DOHH2 (cell line): ENCODE data around the gene MAPK8.

ENCODE experiments used
- H3F3A ChIP-seq: fragments of 200-600 bp; sonication (generic), shearing (Covaris generic); 2 replicates; pipeline ENCODE4 v1.6.0; 2016; ENCODE audit warnings: antibody characterized with exemption, mild to moderate bottlenecking; ENCODE audit not compliant: control insufficient read depth, insufficient read depth
- H3K27ac ChIP-seq: fragments of 200-600 bp; sonication (generic); 2 replicates; pipeline ENCODE4 v1.5.1; 2014; ENCODE audit warnings: low read depth, mild to moderate bottlenecking, low read length, moderate library complexity
- H3K27me3 ChIP-seq: fragments of 200-600 bp; sonication (generic); 2 replicates; pipeline ENCODE4 v1.6.1; 2014; ENCODE audit warnings: mild to moderate bottlenecking, low read length, mixed read lengths; ENCODE audit not compliant: control insufficient read depth
- H3K36me3 ChIP-seq: fragments of 200-600 bp; sonication (generic); 2 replicates; pipeline ENCODE4 v1.6.1; 2014; ENCODE audit warnings: mild to moderate bottlenecking, low read length, moderate library complexity, mixed read lengths; ENCODE audit not compliant: control insufficient read depth
- H3K4me1 ChIP-seq: fragments of 200-600 bp; sonication (generic); 2 replicates; pipeline ENCODE4 v1.6.1; 2014; ENCODE audit warnings: mild to moderate bottlenecking, low read length, mixed read lengths; ENCODE audit not compliant: control insufficient read depth
- H3K4me2 ChIP-seq: fragments of 200-600 bp; sonication (generic); 2 replicates; pipeline ENCODE4 v1.6.0; 2014; ENCODE audit warnings: mild to moderate bottlenecking, low read length, moderate library complexity
- H3K4me3 ChIP-seq: fragments of 200-600 bp; sonication (generic); 2 replicates; pipeline ENCODE4 v1.5.1; 2014; ENCODE audit warnings: mild to moderate bottlenecking, low read length, mixed read lengths
- H3K79me2 ChIP-seq: fragments of 200-600 bp; sonication (generic); 2 replicates; pipeline ENCODE4 v1.6.1; 2014; ENCODE audit warnings: mild to moderate bottlenecking, low read length, mixed read lengths; ENCODE audit not compliant: control insufficient read depth
- H3K9me2 ChIP-seq: fragments of 200-600 bp; sonication (generic); replicated peaks from 2 replicates; pipeline ENCODE4 v1.6.1; 2014; ENCODE audit warnings: mild to moderate bottlenecking, low read length, mixed read lengths; ENCODE audit not compliant: control insufficient read depth
- H3K9me3 ChIP-seq: fragments of 200-600 bp; sonication (generic); 2 replicates; pipeline ENCODE4 v1.6.1; 2014; ENCODE audit warnings: antibody characterized with exemption, low read length, mixed read lengths; ENCODE audit not compliant: control insufficient read depth, insufficient read depth
- H4K20me1 ChIP-seq: fragments of 200-600 bp; sonication (generic); 2 replicates; pipeline ENCODE4 v1.6.0; 2014; ENCODE audit warnings: low read depth, mild to moderate bottlenecking, antibody characterized with exemption, low read length, moderate library complexity; ENCODE audit not compliant: control insufficient read depth, insufficient read depth
- EZH2phosphoT487 ChIP-seq: fragments of 200-600 bp; sonication (generic); IDR thresholded peaks from 2 replicates; pipeline ENCODE4 v1.6.1; 2017; ENCODE audit warnings: borderline replicate concordance, mild to moderate bottlenecking, antibody characterized with exemption, low read length, moderate library complexity, mixed read lengths
- TF ChIP-seq, protein P1 (sequence below): fragments of 200-600 bp; sonication (generic); IDR thresholded peaks from one replicate; pipeline ENCODE4 v1.5.1; 2014; ENCODE audit warnings: antibody characterized with exemption, mild to moderate bottlenecking, low read depth, low read length; ENCODE audit not compliant: poor library complexity, severe bottlenecking

The MAPK8 gene

DNA sequence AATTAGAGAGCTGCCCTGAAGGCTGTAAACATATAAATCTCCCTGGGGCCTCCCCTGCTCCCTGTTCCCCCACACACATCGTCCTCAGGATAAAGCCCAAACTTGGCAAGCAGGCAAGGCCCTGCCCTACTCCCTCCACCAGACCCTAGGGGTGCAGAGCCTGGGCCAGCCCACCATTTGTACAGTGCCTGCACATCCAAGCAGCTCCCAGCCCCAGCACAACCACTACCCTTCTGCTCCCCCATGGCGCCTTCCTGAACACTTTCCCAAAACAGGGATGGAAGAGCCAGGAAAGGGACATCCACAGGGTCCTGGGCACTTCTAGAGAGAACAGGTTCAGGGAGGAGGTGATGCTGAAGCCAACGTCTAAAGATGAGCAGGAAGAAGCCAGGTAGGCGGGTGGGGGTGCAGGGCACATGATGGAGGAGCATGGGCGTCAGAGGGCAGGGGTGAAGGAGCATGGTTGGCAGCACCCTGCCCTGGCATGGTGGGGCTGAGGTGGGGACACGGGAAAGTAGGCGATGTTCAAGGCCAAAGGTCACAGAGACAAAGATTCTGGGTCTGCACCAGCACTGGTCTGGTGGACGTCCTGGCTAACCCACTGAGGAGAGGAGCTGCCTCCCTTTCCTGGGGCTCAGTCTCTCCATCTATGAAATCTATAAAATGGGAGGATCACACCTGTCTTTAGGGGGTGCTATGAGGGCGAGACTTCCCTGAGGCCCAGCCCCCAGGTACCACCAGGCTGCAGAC, 157.8 kb downstream of the MAPK8 start:
- Histone ChIP-seq H3K27me3 (no peaks in the 10 kb centered on the region), H3K27ac (no peak overlapping the region), H3F3A (no peaks in the 10 kb centered on the region), H3K9me2 (no peaks in the 10 kb centered on the region), H3K79me2 (no peaks in the 10 kb centered on the region), H3K4me2 (no peak overlapping the region), H3K4me1 (no peaks in the 10 kb centered on the region), H3K9me3 (no peaks in the 10 kb centered on the region), H3K4me3 (no peak overlapping the region), H3K36me3 (no peaks in the 10 kb centered on the region), H4K20me1 (no peaks in the 10 kb centered on the region)
- no peak for TF ChIP-seq EZH2phosphoT487
- TF ChIP-seq, protein P1, sequence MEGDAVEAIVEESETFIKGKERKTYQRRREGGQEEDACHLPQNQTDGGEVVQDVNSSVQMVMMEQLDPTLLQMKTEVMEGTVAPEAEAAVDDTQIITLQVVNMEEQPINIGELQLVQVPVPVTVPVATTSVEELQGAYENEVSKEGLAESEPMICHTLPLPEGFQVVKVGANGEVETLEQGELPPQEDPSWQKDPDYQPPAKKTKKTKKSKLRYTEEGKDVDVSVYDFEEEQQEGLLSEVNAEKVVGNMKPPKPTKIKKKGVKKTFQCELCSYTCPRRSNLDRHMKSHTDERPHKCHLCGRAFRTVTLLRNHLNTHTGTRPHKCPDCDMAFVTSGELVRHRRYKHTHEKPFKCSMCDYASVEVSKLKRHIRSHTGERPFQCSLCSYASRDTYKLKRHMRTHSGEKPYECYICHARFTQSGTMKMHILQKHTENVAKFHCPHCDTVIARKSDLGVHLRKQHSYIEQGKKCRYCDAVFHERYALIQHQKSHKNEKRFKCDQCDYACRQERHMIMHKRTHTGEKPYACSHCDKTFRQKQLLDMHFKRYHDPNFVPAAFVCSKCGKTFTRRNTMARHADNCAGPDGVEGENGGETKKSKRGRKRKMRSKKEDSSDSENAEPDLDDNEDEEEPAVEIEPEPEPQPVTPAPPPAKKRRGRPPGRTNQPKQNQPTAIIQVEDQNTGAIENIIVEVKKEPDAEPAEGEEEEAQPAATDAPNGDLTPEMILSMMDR, result no peak

DNA sequence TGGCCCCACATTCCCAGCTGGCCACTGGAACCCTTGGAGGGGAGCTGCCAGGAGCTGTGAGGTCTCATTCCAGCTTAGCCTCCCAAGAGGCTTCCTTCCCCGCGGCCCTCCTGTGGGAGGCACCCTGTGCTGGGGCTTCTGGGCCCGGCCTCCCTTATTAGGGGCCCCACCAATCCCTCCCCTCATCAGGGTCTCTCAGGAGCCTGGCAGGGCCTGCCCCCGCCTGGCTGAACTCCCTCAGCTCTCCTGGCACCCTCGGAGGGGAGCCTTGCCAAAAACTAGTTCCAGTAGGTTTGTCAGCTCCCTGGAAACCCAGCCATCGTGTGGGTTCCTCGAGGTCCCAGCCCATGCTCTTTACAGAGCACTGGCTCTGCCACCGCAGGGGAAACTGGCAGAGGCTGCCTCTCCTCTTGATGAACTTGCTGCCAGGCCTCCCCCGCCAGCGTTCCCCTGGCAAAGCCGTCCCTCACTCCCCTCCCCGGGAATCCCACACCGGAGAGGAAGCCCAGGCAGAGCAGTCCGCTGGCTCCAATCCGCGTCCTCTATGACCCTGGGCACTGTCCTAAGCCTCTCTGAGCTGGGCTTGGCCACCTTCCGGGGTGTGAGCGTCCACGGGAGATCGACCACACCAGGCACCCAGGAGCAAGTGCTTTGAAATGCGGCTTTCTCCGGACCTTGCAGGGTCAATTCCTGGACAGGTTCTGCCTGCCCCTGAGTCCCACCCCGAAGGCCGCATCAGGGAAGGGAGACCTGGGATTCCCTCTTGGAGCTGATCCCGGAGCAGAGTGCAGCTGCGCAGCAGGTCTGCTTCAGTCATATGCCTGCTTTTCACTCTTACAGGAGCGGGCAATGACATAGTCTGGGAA, 158.6 kb downstream of the MAPK8 start:
- no peaks in the 10 kb centered on the region for H3K36me3 ChIP-seq
- no peak overlapping the region for H3K4me3 ChIP-seq
- H3K4me2 ChIP-seq, result no peak overlapping the region
- no peaks in the 10 kb centered on the region for H3K4me1 ChIP-seq
- no peaks in the 10 kb centered on the region for H3K9me3 ChIP-seq
- no peaks in the 10 kb centered on the region for H3K27me3 ChIP-seq
- H3F3A ChIP-seq, result no peaks in the 10 kb centered on the region
- no peak overlapping the region for H3K27ac ChIP-seq
- TF ChIP-seq, protein P1, result no peak
- no peak for TF ChIP-seq EZH2phosphoT487
- no peaks in the 10 kb centered on the region for H4K20me1 ChIP-seq
- no peaks in the 10 kb centered on the region for H3K9me2 ChIP-seq
- H3K79me2 ChIP-seq, result no peaks in the 10 kb centered on the region

DNA sequence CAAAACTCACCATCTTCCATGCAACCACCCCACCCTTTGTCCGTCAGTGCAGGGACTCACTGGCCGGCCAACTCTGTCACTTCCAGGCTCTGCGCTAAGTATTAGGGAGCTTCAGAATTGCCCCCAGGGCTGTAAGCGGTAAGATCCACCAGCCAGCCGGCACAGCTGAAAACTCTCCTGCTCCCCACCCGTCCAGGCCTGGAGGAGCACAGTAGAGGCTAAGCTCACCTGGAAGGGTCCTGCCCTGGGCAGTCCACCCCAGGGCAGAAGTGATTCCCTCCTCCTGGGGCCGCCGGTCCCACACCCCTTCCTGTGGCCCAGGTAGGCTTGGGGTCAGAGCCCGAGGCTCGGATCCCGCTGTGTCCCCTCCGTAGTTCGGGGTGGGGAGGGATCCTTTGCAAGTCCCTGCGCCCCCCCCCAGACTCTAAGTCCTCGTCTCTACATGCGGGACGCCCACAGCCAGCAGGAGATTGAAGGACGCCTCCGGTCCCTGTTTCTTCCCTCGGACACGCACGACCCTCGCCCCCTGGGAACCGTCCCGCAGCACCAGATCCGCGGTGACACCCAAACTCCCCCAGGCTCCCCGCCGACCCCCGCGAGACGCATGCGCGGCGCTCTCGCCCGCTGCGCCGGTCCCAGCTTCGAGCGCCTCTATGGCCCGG, 159.5 kb downstream of the MAPK8 start:
- no peaks in the 10 kb centered on the region for H3K9me2 ChIP-seq
- H3K27ac ChIP-seq, result no peak overlapping the region
- H3K27me3 ChIP-seq, result no peaks in the 10 kb centered on the region
- no peaks in the 10 kb centered on the region for H3K4me1 ChIP-seq
- H3K36me3 ChIP-seq, result no peaks in the 10 kb centered on the region
- no peaks in the 10 kb centered on the region for H3F3A ChIP-seq
- TF ChIP-seq, protein P1, result no peak
- no peak for TF ChIP-seq EZH2phosphoT487
- H4K20me1 ChIP-seq, result no peaks in the 10 kb centered on the region
- H3K9me3 ChIP-seq, result no peaks in the 10 kb centered on the region
- no peak overlapping the region for H3K4me3 ChIP-seq
- H3K79me2 ChIP-seq, result no peaks in the 10 kb centered on the region
- no peak overlapping the region for H3K4me2 ChIP-seq
